HCT116 (cell line): ENCODE measurements around the gene PDE4D.
"Not testable (repeated sequence)": the region's sequence is repeated elsewhere in the genome, so short reads cannot be mapped to it uniquely, and the experiment has no call there.

ENCODE experiments used
- EZH2 ChIP-seq: fragments of 200-600 bp; sonication (generic); IDR thresholded peaks from 2 replicates; pipeline ENCODE4 v1.6.1; 2017; ENCODE audit warnings: antibody characterized with exemption, mixed run types
- EZH2phosphoT487 ChIP-seq: fragments of 200-600 bp; IDR thresholded peaks from 2 replicates; pipeline ENCODE4 v1.6.1; 2018; ENCODE audit warnings: antibody characterized with exemption, borderline replicate concordance
- FOSL1 ChIP-seq: IDR thresholded peaks from 2 replicates; pipeline ENCODE4 v1.6.1; 2012; ENCODE audit warnings: low read depth
- POLR2A ChIP-seq: IDR thresholded peaks from 2 replicates; pipeline ENCODE4 v1.7.0; 2011; ENCODE audit warnings: borderline replicate concordance; ENCODE audit not compliant: insufficient read depth, insufficient read length; ENCODE audit errors: extremely low read depth
- POLR2AphosphoS5 ChIP-seq: IDR thresholded peaks from 2 replicates; pipeline ENCODE4 v1.6.1; 2011; ENCODE audit warnings: mild to moderate bottlenecking, low read depth, low read length, moderate library complexity
- SRF ChIP-seq: IDR thresholded peaks from 2 replicates; pipeline ENCODE4 v1.6.1; 2012; ENCODE audit warnings: low read depth
- YY1 ChIP-seq: IDR thresholded peaks from 2 replicates; pipeline ENCODE4 v1.6.1; 2011; ENCODE audit warnings: low read length, low read depth, moderate library complexity, mild to moderate bottlenecking; ENCODE audit not compliant: insufficient replicate concordance; ENCODE audit errors: extremely low read depth
- ZFX ChIP-seq: fragments of 450-650 bp; IDR thresholded peaks from 2 replicates; pipeline ENCODE4 v1.6.1; 2017
- ZNF274 ChIP-seq: fragments of 200-500 bp; sonication (Bioruptor generic); IDR thresholded peaks from 2 replicates; pipeline ENCODE4 v1.6.1; 2014; ENCODE audit warnings: mild to moderate bottlenecking, low read depth, low read length, inconsistent platforms
- TF ChIP-seq, protein P1 (sequence below), 3 experiments: fragments of 200-600 bp in 1 of 3; sonication (generic) in 1 of 3; IDR thresholded peaks in 2 of 3; conservative IDR thresholded peaks in 1 of 3; 2 replicates each; pipeline ENCODE4 v1.5.1; 2012 to 2017; ENCODE audit warnings: low read depth in 2 of 3, low read length in 2 of 3, antibody characterized with exemption in 1 of 3, borderline replicate concordance in 1 of 3, control low read depth in 1 of 3, mild to moderate bottlenecking in 1 of 3, mixed read lengths in 1 of 3, mixed run types in 1 of 3, moderate library complexity in 1 of 3; ENCODE audit not compliant: insufficient read depth in 1 of 3
- TF ChIP-seq, protein P2 (sequence below): IDR thresholded peaks from 2 replicates; pipeline ENCODE4 v1.6.1; 2012
- TF ChIP-seq, protein P3 (sequence below): IDR thresholded peaks from 2 replicates; pipeline ENCODE4 v1.6.1; 2012

DNA sequence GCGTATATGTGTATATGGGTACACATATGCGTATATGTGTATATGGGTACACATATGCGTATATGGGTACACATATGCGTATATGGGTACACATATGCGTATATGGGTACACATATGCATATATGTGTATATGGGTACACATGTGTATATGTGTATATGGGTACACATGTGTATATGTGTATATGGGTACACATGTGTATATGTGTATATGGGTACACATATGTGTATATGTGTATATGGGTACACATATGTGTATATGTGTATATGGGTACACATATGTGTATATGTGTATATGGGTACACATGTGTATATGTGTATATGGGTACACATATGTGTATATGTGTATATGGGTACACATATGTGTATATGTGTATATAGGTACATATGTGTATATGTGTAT lies 131.3 kb downstream of the PDE4D start:
- TF ChIP-seq, protein P1, sequence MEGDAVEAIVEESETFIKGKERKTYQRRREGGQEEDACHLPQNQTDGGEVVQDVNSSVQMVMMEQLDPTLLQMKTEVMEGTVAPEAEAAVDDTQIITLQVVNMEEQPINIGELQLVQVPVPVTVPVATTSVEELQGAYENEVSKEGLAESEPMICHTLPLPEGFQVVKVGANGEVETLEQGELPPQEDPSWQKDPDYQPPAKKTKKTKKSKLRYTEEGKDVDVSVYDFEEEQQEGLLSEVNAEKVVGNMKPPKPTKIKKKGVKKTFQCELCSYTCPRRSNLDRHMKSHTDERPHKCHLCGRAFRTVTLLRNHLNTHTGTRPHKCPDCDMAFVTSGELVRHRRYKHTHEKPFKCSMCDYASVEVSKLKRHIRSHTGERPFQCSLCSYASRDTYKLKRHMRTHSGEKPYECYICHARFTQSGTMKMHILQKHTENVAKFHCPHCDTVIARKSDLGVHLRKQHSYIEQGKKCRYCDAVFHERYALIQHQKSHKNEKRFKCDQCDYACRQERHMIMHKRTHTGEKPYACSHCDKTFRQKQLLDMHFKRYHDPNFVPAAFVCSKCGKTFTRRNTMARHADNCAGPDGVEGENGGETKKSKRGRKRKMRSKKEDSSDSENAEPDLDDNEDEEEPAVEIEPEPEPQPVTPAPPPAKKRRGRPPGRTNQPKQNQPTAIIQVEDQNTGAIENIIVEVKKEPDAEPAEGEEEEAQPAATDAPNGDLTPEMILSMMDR (IDR thresholded peaks at IDR 0.05 in 2 of 3, conservative IDR thresholded peaks at IDR 0.05 in 1 of 3; ENCODE audit: borderline replicate concordance in 1 of 3, insufficient read depth in 1 of 3, low read depth in 2 of 3, low read length in 2 of 3): not testable (repeated sequence)
- TF ChIP-seq ZNF274, EZH2, POLR2AphosphoS5, POLR2A, EZH2phosphoT487, ZFX, FOSL1, YY1, SRF: not testable (repeated sequence)
- TF ChIP-seq, protein P2, sequence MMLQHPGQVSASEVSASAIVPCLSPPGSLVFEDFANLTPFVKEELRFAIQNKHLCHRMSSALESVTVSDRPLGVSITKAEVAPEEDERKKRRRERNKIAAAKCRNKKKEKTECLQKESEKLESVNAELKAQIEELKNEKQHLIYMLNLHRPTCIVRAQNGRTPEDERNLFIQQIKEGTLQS: not testable (repeated sequence)
- TF ChIP-seq, protein P3, sequence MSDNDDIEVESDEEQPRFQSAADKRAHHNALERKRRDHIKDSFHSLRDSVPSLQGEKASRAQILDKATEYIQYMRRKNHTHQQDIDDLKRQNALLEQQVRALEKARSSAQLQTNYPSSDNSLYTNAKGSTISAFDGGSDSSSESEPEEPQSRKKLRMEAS: not testable (repeated sequence)
